Neuron (in vitro differentiated cells): ENCODE measurements around the gene FOXP1.

Source experiments
- H2AFZ ChIP-seq: one replicate; pipeline ENCODE4 v1.6.1; 2013; ENCODE audit warnings: low read depth, mild to moderate bottlenecking, inconsistent platforms, low read length, moderate library complexity
- H3K27me3 ChIP-seq: one replicate; pipeline ENCODE4 v1.6.1; 2013; ENCODE audit warnings: low read length; ENCODE audit not compliant: insufficient read depth
- H3K36me3 ChIP-seq: one replicate; pipeline ENCODE4 v1.6.1; 2013; ENCODE audit warnings: low read length; ENCODE audit not compliant: insufficient read depth
- H3K4me1 ChIP-seq: one replicate; pipeline ENCODE4 v1.6.1; 2013; ENCODE audit warnings: low read length; ENCODE audit not compliant: insufficient read depth
- H3K4me3 ChIP-seq: 2 replicates; pipeline ENCODE4 v1.5.1; 2013; ENCODE audit warnings: mild to moderate bottlenecking, low read length, moderate library complexity
- H3K9me3 ChIP-seq: one replicate; pipeline ENCODE4 v1.6.1; 2013; ENCODE audit warnings: low read length

Gene FOXP1

DNA sequence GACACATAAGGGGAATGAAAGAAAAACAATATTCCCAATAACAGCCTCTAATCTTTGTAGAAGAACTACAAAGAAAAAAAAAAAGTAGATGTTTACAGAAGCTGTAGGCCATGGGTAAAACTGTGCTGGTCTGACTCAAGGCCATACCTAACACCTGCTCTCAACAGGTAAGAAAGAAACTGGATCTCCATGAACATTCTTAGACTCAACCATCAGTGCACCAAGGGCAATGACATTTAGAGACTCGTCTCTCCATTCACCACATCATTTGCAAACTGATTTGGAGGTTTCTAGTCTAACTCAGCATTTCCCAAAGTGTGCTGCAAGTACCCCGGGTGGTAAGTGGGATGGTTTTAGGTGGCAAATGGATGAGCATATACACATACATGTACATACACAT, 164.2 kb downstream of the FOXP1 start:
- Histone ChIP-seq H3K9me3 (no peaks in the 10 kb centered on the region), H3K27me3 (no peaks in the 10 kb centered on the region), H3K4me3 (no peak overlapping the region), H3K4me1 (no peaks in the 10 kb centered on the region), H3K36me3 (no peaks in the 10 kb centered on the region), H2AFZ (no peak overlapping the region)

- H2AFZ ChIP-seq = no peak overlapping the region
- no peaks in the 10 kb centered on the region for H3K9me3 ChIP-seq
- no peaks in the 10 kb centered on the region for H3K4me1 ChIP-seq
- H3K27me3 ChIP-seq = no peaks in the 10 kb centered on the region
- H3K36me3 ChIP-seq = no peaks in the 10 kb centered on the region
- no peak overlapping the region for H3K4me3 ChIP-seq
Measured at GRCh38 chr3:71417791-71418190, 165.7 kb downstream of the FOXP1 start.

GRCh38 chr3:71416876-71417275, 166.7 kb downstream of the FOXP1 start:
- H2AFZ ChIP-seq = no peak overlapping the region
- H3K4me3 ChIP-seq = no peak overlapping the region
- no peaks in the 10 kb centered on the region for H3K4me1 ChIP-seq
- H3K9me3 ChIP-seq = no peaks in the 10 kb centered on the region
- no peaks in the 10 kb centered on the region for H3K27me3 ChIP-seq
- H3K36me3 ChIP-seq = no peaks in the 10 kb centered on the region

- Histone ChIP-seq H3K4me1 (no peaks in the 10 kb centered on the region), H3K27me3 (no peaks in the 10 kb centered on the region), H3K4me3 (no peak overlapping the region), H3K9me3 (no peaks in the 10 kb centered on the region), H3K36me3 (no peaks in the 10 kb centered on the region), H2AFZ (no peak overlapping the region)
Measured at GRCh38 chr3:71415681-71416122, 167.8 kb downstream of the FOXP1 start.

GRCh38 chr3:71414189-71414927, 169.2 kb downstream of the FOXP1 start:
- H3K9me3 ChIP-seq = no peaks in the 10 kb centered on the region
- H3K36me3 ChIP-seq = no peaks in the 10 kb centered on the region
- no peaks in the 10 kb centered on the region for H3K27me3 ChIP-seq
- no peak overlapping the region for H3K4me3 ChIP-seq
- no peak overlapping the region for H2AFZ ChIP-seq
- H3K4me1 ChIP-seq = no peaks in the 10 kb centered on the region

DNA sequence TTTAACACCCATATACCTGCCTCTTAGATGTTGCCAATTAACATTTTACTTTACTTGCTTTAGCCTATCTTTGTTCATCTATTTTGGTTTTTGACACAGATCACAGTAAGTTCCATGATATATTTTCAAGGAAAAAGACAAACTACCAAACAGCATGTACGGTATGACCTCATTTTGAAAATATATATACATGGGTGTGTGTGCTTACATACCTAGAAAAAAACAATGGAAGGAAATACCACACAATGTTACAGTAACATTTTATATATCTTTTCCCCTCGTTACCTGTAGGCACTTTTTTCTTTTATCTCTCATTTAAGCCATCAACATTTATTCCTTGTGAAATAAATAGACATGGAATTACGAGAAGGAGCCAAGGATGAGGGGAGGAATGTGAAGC, 170.0 kb downstream of the FOXP1 start:
- Histone ChIP-seq H3K4me3 (no peak overlapping the region), H3K36me3 (no peaks in the 10 kb centered on the region), H3K9me3 (no peaks in the 10 kb centered on the region), H3K4me1 (no peaks in the 10 kb centered on the region), H3K27me3 (no peaks in the 10 kb centered on the region), H2AFZ (no peak overlapping the region)

- Histone ChIP-seq H2AFZ (no peak overlapping the region), H3K4me1 (peaks cover 5% of the 10 kb centered on the region), H3K9me3 (no peaks in the 10 kb centered on the region), H3K4me3 (no peak overlapping the region), H3K36me3 (no peaks in the 10 kb centered on the region), H3K27me3 (no peaks in the 10 kb centered on the region)
Measured at GRCh38 chr3:71409352-71409751, 174.2 kb downstream of the FOXP1 start.

DNA sequence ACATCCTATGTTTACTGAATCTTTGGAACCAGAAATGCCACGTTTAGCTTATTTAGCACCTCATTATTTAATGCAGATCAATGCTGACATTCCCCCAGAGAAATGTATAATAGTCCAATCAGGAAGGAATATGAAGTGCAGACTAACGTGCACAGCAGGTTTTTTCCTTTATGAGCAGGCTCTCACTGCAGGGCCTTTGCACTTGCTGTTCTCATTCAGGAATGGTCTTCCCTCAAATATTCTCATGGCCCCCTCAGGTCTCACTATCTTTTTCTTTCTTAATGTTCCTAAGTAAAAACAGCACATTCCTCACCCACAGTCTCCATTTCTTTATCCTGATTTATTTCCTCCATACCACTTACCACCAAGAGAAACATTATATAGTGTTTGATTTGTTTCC, 174.6 kb downstream of the FOXP1 start:
- Histone ChIP-seq H3K4me1 (peaks cover 5% of the 10 kb centered on the region), H3K27me3 (no peaks in the 10 kb centered on the region), H2AFZ (no peak overlapping the region), H3K4me3 (no peak overlapping the region), H3K36me3 (no peaks in the 10 kb centered on the region), H3K9me3 (no peaks in the 10 kb centered on the region)

- no peaks in the 10 kb centered on the region for H3K9me3 ChIP-seq
- no peak overlapping the region for H3K4me3 ChIP-seq
- peaks cover 5% of the 10 kb centered on the region for H3K4me1 ChIP-seq
- no peaks in the 10 kb centered on the region for H3K36me3 ChIP-seq
- H2AFZ ChIP-seq = no peak overlapping the region
- H3K27me3 ChIP-seq = no peaks in the 10 kb centered on the region
Measured at GRCh38 chr3:71407823-71408222, 175.7 kb downstream of the FOXP1 start.

DNA sequence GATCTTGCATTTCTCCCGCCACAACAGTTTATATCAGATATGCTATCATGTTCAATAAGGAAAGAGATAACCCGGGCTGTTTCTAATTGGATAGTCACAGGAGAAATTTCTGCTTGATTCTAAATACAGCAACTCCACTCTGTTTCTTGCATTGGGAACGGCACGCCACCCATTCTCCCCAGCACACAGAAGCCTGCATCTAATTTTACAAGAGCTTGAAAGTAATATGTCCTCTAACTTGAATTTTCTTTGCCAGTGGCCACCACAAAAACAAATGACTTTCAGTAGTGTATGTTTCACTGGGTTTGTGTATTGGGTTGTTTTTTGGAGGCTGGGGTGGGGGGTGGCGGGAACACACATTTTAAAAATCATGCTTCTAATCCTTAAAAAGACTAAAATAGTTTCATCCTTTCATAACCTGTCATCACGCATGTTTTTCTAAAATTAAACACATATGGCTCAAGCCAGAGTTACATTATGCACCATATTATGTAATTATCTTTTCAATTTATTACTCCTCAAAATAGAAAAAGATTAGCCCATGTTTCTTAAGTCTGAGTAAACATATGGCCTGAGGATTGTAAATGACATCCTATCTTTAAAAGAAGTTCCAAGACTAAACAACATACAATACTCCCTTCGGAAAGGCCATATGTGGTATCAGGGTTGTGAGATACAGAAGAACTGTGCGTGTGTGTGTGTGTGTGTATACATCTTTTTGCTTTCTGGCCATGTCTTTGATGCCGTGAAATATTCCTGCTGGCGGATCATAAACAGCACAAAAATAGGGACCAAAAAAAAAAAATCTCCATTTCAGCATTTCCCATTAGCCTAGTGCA, 176.3 kb downstream of the FOXP1 start:
- H3K27me3 ChIP-seq = no peaks in the 10 kb centered on the region
- no peaks in the 10 kb centered on the region for H3K36me3 ChIP-seq
- H3K9me3 ChIP-seq = no peaks in the 10 kb centered on the region
- H2AFZ ChIP-seq = no peak overlapping the region
- H3K4me1 ChIP-seq = peaks cover 5% of the 10 kb centered on the region
- H3K4me3 ChIP-seq = no peak overlapping the region

DNA sequence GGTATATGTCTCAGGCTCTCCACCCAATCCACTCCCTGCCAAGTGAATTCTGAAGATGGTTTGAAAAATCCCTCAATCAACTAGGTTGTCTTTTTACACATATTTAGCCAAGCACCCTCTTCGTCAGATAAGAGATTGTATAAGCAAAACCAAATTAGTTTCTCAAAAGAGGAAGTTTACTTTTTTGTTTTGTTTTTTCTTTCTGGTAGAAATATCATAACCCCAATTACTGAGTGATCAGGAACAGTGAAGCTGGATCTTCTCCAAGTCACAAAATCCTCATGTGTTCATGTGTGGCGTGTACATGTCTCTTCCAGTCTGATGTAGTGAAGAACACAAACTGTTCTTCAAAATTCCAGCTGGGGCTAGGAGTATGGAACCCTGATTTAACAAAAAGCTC, 180.6 kb downstream of the FOXP1 start:
- no peaks in the 10 kb centered on the region for H3K9me3 ChIP-seq
- H3K4me1 ChIP-seq = peaks cover 5% of the 10 kb centered on the region
- H2AFZ ChIP-seq = no peak overlapping the region
- H3K36me3 ChIP-seq = no peaks in the 10 kb centered on the region
- H3K27me3 ChIP-seq = no peaks in the 10 kb centered on the region
- no peak overlapping the region for H3K4me3 ChIP-seq

- Histone ChIP-seq H2AFZ (no peak overlapping the region), H3K4me1 (no peaks in the 10 kb centered on the region)
Measured at GRCh38 chr3:71402280-71402679, 181.2 kb downstream of the FOXP1 start.

DNA sequence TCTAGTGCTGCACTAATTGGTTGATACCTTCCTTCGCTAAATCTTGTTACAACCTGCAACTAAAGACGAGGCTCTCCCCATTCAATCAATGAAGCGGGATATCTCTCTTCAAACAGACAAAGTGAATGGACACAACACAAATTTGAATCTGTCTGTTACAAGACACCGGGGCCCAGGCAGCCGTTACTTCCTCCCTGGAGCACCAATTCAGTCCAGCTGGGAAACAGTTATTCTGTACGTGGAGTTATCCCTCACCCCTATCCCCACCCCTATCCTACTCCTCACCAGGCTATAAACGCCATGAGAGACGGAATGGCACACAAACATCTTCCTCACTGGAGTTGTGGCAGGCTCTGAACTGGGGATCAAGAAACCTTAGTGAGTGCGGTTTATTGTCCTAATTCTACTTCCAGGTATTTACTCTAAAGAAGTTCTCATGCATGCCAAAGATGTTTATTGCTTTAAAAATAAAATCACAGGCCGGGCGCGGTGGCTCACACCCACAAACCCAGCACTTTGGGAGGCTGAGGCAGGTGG, 181.8 kb downstream of the FOXP1 start:
- no peaks in the 10 kb centered on the region for H3K9me3 ChIP-seq
- no peaks in the 10 kb centered on the region for H3K27me3 ChIP-seq
- H3K4me1 ChIP-seq = no peaks in the 10 kb centered on the region
- H2AFZ ChIP-seq = no peak overlapping the region
- no peaks in the 10 kb centered on the region for H3K36me3 ChIP-seq
- H3K4me3 ChIP-seq = no peak overlapping the region

More at GRCh38 chr3:71402280-71402679, 181.2 kb downstream of the FOXP1 start:
- Histone ChIP-seq H3K36me3 (no peaks in the 10 kb centered on the region), H3K4me3 (no peak overlapping the region), H3K9me3 (no peaks in the 10 kb centered on the region), H3K27me3 (no peaks in the 10 kb centered on the region)
